GM12878 (cell line): ENCODE measurements around the gene POLR3K. TPM values are rescaled to one million over a fixed set of nuclear protein-coding genes. Genes with fewer than 3 reads are reported as not detected.

Source experiments
- ATAC-seq: fragments of 200-7000 bp; cut with Tn5 transposase; 3 replicates; pipeline ENCODE4 v1.9.1; 2020; ENCODE audit warnings: mild to moderate bottlenecking, moderate library complexity
- BruUV-seq: library from RNA; stranded (reverse); fragments of 400-500 nt; replicated peaks from 2 replicates; lab custom pipeline; 2021; lab: Mats Ljungman, UMichigan
- CTCF ChIA-PET: fragments of 300-600 bp; sonication (Branson Sonifier 250); formaldehyde crosslinking; extraction: SDS; loops from one replicate; lab custom pipeline; 2021; ENCODE audit warnings: inconsistent platforms; lab: Yijun Ruan, JAX
- POLR2A ChIA-PET: fragments of 350-600 bp; formaldehyde crosslinking; extraction: SDS; loops from one replicate; lab custom pipeline; 2021; ENCODE audit warnings: inconsistent platforms; lab: Charles Lee
- RAD21 ChIA-PET: fragments of 300-600 bp; sonication (Branson Sonifier 250); formaldehyde crosslinking; loops from one replicate; lab custom pipeline; 2023; ENCODE audit warnings: antibody characterized with exemption; ENCODE audit not compliant: unreplicated experiment; lab: Charles Lee
- SMC1A ChIA-PET: fragments of 300-600 bp; sonication (Branson Sonifier 250); formaldehyde crosslinking; loops from one replicate; lab custom pipeline; 2023; ENCODE audit not compliant: unreplicated experiment, uncharacterized antibody; lab: Charles Lee
- DNase-seq: peaks from one replicate; pipeline ENCODE4 v3.0.0-alpha.2; 2011; ENCODE audit warnings: low read depth, low spot score
- FAIRE-seq: peaks from 3 replicates; lab custom pipeline; 2011; peaks lifted over from hg19 to GRCh38; lab: Jason Lieb, UNC
- H2AFZ ChIP-seq: 2 replicates; pipeline ENCODE4 v1.6.0; 2011; ENCODE audit warnings: low read depth, low read length, control low read depth; ENCODE audit not compliant: control insufficient read depth
- H3K27ac ChIP-seq: 2 replicates; pipeline ENCODE4 v1.5.1; 2011; ENCODE audit warnings: control low read depth; ENCODE audit not compliant: control insufficient read depth, insufficient read depth
- H3K27me3 ChIP-seq, 2 experiments: replicated peaks in 1 of 2; 2 replicates each; pipeline versions ENCODE4 v1.6.0 to v1.6.1; 2011; ENCODE audit warnings: low read length in 1 of 2; ENCODE audit not compliant: control insufficient read depth in 2 of 2, insufficient read depth in 2 of 2
- H3K36me3 ChIP-seq, 2 experiments: 2 replicates each; pipeline ENCODE4 v1.5.1; 2011; ENCODE audit warnings: low read length in 1 of 2; ENCODE audit not compliant: control insufficient read depth in 2 of 2, insufficient read depth in 2 of 2
- H3K4me1 ChIP-seq: 2 replicates; pipeline ENCODE4 v1.6.1; 2011; ENCODE audit warnings: mild to moderate bottlenecking, low read length, moderate library complexity, mixed read lengths; ENCODE audit not compliant: control insufficient read depth, insufficient read depth
- H3K4me2 ChIP-seq: 2 replicates; pipeline ENCODE4 v1.6.0; 2011; ENCODE audit warnings: control low read depth; ENCODE audit not compliant: control insufficient read depth, insufficient read depth
- H3K4me3 ChIP-seq: fragments of 200-600 bp; sonication (generic); 2 replicates; pipeline ENCODE4 v1.5.1; 2016
- H3K79me2 ChIP-seq: 2 replicates; pipeline ENCODE4 v1.6.0; 2011; ENCODE audit warnings: low read length; ENCODE audit not compliant: control insufficient read depth, insufficient read depth
- H3K9ac ChIP-seq: 2 replicates; pipeline ENCODE4 v1.8.0; 2011; ENCODE audit warnings: low read length, control low read depth, mixed read lengths; ENCODE audit not compliant: control insufficient read depth, insufficient read depth
- H3K9me3 ChIP-seq: replicated peaks from 3 replicates; pipeline ENCODE4 v1.5.1; 2011; ENCODE audit warnings: mild to moderate bottlenecking, low read length; ENCODE audit not compliant: control insufficient read depth, insufficient read depth
- H4K20me1 ChIP-seq: 2 replicates; pipeline ENCODE4 v1.6.0; 2011; ENCODE audit not compliant: control insufficient read depth, insufficient read depth
- CHD2 ChIP-seq: IDR thresholded peaks from 2 replicates; pipeline ENCODE4 v1.6.1; 2011; ENCODE audit warnings: low read depth, low read length, improper control_type of control experiment, borderline replicate concordance
- MTA2 ChIP-seq: fragments of 450-650 bp; IDR thresholded peaks from 2 replicates; pipeline ENCODE4 v1.6.1; 2016; ENCODE audit warnings: low read depth, mild to moderate bottlenecking, moderate library complexity
- NFYA ChIP-seq: IDR thresholded peaks from 2 replicates; pipeline ENCODE4 v1.6.1; 2011; ENCODE audit warnings: low read depth, mild to moderate bottlenecking, low read length, improper control_type of control experiment, borderline replicate concordance
- NR2C1 ChIP-seq: fragments of 450-650 bp; IDR thresholded peaks from 2 replicates; pipeline ENCODE4 v1.6.1; 2017; ENCODE audit warnings: antibody characterized with exemption, mild to moderate bottlenecking, moderate library complexity
- POLR2A ChIP-seq: IDR thresholded peaks from 2 replicates; pipeline ENCODE4 v1.6.1; 2011; ENCODE audit warnings: low read depth, mild to moderate bottlenecking, low read length
- SMAD1 ChIP-seq: fragments of 450-650 bp; IDR thresholded peaks from 2 replicates; pipeline ENCODE4 v1.6.1; 2018; ENCODE audit warnings: mild to moderate bottlenecking, low read depth; ENCODE audit not compliant: partially characterized antibody
- TCF3 ChIP-seq: IDR thresholded peaks from 2 replicates; pipeline ENCODE4 v1.6.1; 2012; ENCODE audit warnings: low read depth, mild to moderate bottlenecking, low read length, borderline replicate concordance; ENCODE audit not compliant: insufficient read depth
- ZNF217 ChIP-seq: fragments of 450-650 bp; IDR thresholded peaks from 2 replicates; pipeline ENCODE4 v1.6.1; 2017; ENCODE audit warnings: antibody characterized with exemption, mild to moderate bottlenecking
- WGBS: methylation state at CpG from one replicate; pipeline ENCODE4 v1.1.6; 2016; ENCODE audit warnings: low lambda C conversion rate; ENCODE audit not compliant: insufficient replicate concordance, insufficient coverage; ENCODE audit errors: missing lambda C conversion rate; 5-methylcytosine and 5-hydroxymethylcytosine counted together
- in situ Hi-C: fragments of 300-500 bp; cut with MboI; formaldehyde crosslinking; loops from 9 replicates; pipeline ENCODE4 v1.14.3; 2018; ENCODE audit warnings: mixed read lengths
- intact Hi-C: fragments of 100-400 bp; cut with micrococcal nuclease; formaldehyde crosslinking; loops from one replicate; pipeline ENCODE4 v1.14.2; 2022; ENCODE audit not compliant: unreplicated experiment
- polyA plus RNA-seq, 11 experiments: library from polyadenylated mRNA; depleted of rRNA in 4 of 11; unstranded in 6 of 11; stranded (reverse) in 5 of 11; fragments of >200 nt; fragmentation: Nextera tagmentation in 4 of 11; fragmentation: Illumina TruSeq in 1 of 11; extraction: Ambion mirVana in 4 of 11; extraction: Trizol in 1 of 11; gene quantifications; 1 replicate in 1 of 11; 2 replicates in 10 of 11; pipeline versions ENCODE4 v1.2.1 to v1.2.3, GENCODE V29; 2011 to 2016; ENCODE audit warnings: inconsistent platforms in 2 of 11, missing spikeins in 2 of 11, low read depth in 1 of 11
- total RNA-seq, 4 experiments: library from RNA; depleted of rRNA in 3 of 4; stranded (reverse); fragments of >200 nt in 3 of 4; fragmentation: Illumina TruSeq in 1 of 4; extraction: Trizol in 1 of 4; gene quantifications; 2 replicates each; pipeline versions ENCODE4 v1.2.1 to v1.2.3, GENCODE V29; 2013 to 2021

POLR3K gene
- total and polyA plus RNA-seq, 10 of the 15 experiments (the other 5 are each of a cell fraction or from before 2014, with no cell fraction given), result 25.3 to 222 (median 64.0) TPM

GRCh38 chr16:59440-60059, 6.1 kb upstream of the POLR3K start:
- WGBS, result 82% methylated on average over 14 of the region's 14 CpGs
- Histone ChIP-seq H3K79me2 (peaks cover 5% of the 10 kb centered on the region), H4K20me1 (no peaks in the 10 kb centered on the region), H3K27me3 (no peaks in the 10 kb centered on the region), H3K9ac (no peak overlapping the region), H3K27ac (no peak overlapping the region), H2AFZ (no peak overlapping the region), H3K4me3 (no peak overlapping the region), H3K4me1 (no peaks in the 10 kb centered on the region), H3K36me3 (peaks cover 6% of the 10 kb centered on the region in 2 experiments), H3K9me3 (no peaks in the 10 kb centered on the region), H3K4me2 (no peak overlapping the region)
- FAIRE-seq, result no peak
- DNase-seq, result no peak
- ChIA-PET SMC1A (no interaction called here), CTCF (interaction anchor here (2.0 to 4.0 kb wide), 2 partner anchors 37 kb away, joined by 12 to 16 read pairs; no protein-coding TSS in a partner anchor), RAD21 (no interaction called here), POLR2A (interaction anchor here (1.2 kb wide), 1 partner anchor 13 kb away, joined by 3 read pairs; the partner anchor contains the start of gene RHBDF1)
- in situ Hi-C loops (no loop called here), intact Hi-C loops (no loop called here)
- TF ChIP-seq POLR2A, result 0 out of 2 replicates have a peak, but pooled peaks have one; percentile 12
- no peak for TF ChIP-seq NR2C1
- BruUV-seq, result no TSS peak
- no peak for ATAC-seq

- ChIA-PET SMC1A (interaction anchor here (1.3 kb wide), 1 partner anchor 12 kb away, joined by 3 read pairs; no protein-coding TSS in a partner anchor), POLR2A (no interaction called here), CTCF (interaction anchor here (1.1 to 4.0 kb wide), 2 partner anchors 38 to 48 kb away, joined by 4 to 16 read pairs; no protein-coding TSS in a partner anchor), RAD21 (no interaction called here)
- peaks cover 6% of the 10 kb centered on the region in 2 experiments for H3K36me3 ChIP-seq
- no peaks in the 10 kb centered on the region for H3K9me3 ChIP-seq
- no peak overlapping the region for H3K9ac ChIP-seq
- H4K20me1 ChIP-seq, result no peaks in the 10 kb centered on the region
- H3K27ac ChIP-seq, result no peak overlapping the region
- peaks cover 12% of the 10 kb centered on the region for H3K79me2 ChIP-seq
- BruUV-seq, result no TSS peak
- no peak for DNase-seq
- in situ Hi-C loops, result no loop called here
- WGBS, result 82% methylated on average over 29 of the region's 29 CpGs
- H2AFZ ChIP-seq, result no peak overlapping the region
- intact Hi-C loops, result no loop called here
- no peak for ATAC-seq
- H3K4me1 ChIP-seq, result no peaks in the 10 kb centered on the region
- no peak for FAIRE-seq
- H3K27me3 ChIP-seq, result no peaks in the 10 kb centered on the region
- H3K4me2 ChIP-seq, result no peak overlapping the region
- H3K4me3 ChIP-seq, result no peak overlapping the region
- no peak for TF ChIP-seq CHD2
- TF ChIP-seq TCF3, result no peak
- TF ChIP-seq NFYA, result no peak
- no peak for TF ChIP-seq ZNF217
- no peak for TF ChIP-seq MTA2
- no peak for TF ChIP-seq SMAD1
- TF ChIP-seq POLR2A, result no peak; the same call in 1 of the 2 replicates
These were observed 5.4 kb upstream of the POLR3K start for GRCh38 chr16:58491-59439.
